Activated T-cell treated with anti-CD3 and anti-CD28 coated beads, Interleukin-2, amount 50 U/mL, for 24 hours (primary cell): ENCODE measurements around the gene HHATL.

Experiments used
- DNase-seq: peaks from one replicate; pipeline ENCODE4 v3.0.0-alpha.2; 2020
- H3K27ac Mint-ChIP-seq: 2 replicates; pipeline ENCODE4 v1.8.0; 2020; ENCODE audit warnings: mild to moderate bottlenecking, mixed read lengths
- H3K27me3 Mint-ChIP-seq: 2 replicates; pipeline ENCODE4 v1.8.0; 2020; ENCODE audit warnings: mixed read lengths
- H3K36me3 Mint-ChIP-seq: 2 replicates; pipeline ENCODE4 v1.8.0; 2020; ENCODE audit warnings: low read depth, mixed read lengths
- H3K4me1 Mint-ChIP-seq: 2 replicates; pipeline ENCODE4 v1.8.0; 2020; ENCODE audit warnings: low read depth, mixed read lengths
- H3K4me3 Mint-ChIP-seq: 2 replicates; pipeline ENCODE4 v1.8.0; 2020; ENCODE audit warnings: mild to moderate bottlenecking, moderate library complexity, mixed read lengths
- H3K9me3 Mint-ChIP-seq: 2 replicates; pipeline ENCODE4 v1.8.0; 2020; ENCODE audit warnings: mixed read lengths

Gene HHATL

DNA sequence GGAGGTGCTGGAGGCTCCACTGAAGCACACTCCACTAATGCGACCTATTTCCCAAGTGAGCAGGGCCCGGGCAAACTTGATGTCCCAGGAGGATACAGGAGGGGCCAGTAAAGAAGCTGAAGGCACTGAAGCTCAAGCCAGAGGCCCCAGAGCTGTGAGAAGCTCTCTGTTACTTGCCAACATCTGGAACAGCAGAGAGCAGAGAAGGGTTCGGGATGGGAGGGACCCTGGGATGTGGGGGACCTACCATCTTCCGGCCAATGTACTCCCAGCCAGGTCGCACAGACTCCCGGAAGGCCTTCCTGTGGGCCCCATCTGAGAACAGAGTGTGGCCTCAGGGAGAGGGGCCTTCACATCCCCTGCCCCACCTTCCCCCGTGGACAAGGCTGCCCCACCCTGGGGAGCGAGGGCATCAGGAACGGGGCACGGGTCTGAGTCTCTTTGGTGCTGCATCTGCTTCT, 3.1 kb downstream of the HHATL start:
- peaks cover 13% of the 10 kb centered on the region for H3K27me3 Mint-ChIP-seq
- no peaks in the 10 kb centered on the region for H3K9me3 Mint-ChIP-seq
- no peak overlapping the region for H3K4me3 Mint-ChIP-seq
- H3K4me1 Mint-ChIP-seq: peaks cover 7% of the 10 kb centered on the region
- DNase-seq: peak; percentile 25
- H3K27ac Mint-ChIP-seq: no peak overlapping the region
- H3K36me3 Mint-ChIP-seq: no peaks in the 10 kb centered on the region

- DNase-seq: peak; percentile 29
- no peak overlapping the region for H3K27ac Mint-ChIP-seq
These were observed 3.7 kb downstream of the HHATL start for GRCh38 chr3:42698911-42699230.

DNA sequence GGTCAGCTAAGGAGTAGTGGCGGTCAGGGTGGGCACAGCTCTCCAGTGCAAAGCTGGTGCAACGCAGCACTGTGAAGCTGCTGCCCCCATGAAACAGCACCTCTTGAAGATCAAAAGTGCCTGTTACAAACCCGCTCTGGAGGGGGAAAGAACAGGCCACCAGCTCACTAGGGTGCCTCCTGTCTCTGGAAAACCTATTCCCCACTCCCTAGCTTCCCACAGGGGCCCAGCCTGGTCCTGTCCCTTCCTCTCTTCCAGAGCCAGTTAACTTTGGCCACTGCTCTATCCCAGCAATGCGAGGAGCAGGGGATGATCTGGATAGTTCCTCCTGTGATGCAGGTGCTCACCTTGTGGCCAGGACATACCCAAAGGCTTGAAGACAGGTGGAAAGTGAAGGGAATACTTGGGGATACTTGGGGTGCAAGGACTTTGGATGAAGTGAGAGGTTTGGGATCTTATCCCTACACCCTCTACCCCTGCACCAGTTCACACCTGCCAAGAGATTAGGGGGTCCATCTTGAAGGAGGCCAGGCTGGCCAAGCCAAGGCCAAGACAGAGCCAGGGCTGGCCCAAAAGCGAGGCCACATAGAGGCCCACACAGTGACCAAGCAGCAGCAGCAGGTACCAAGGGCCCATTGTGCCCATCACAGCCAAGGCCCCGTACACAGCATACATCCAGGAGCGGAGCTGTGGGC, 4.2 kb downstream of the HHATL start:
- DNase-seq: peak; percentile 26
- no peak overlapping the region for H3K4me3 Mint-ChIP-seq
- peaks cover 13% of the 10 kb centered on the region for H3K27me3 Mint-ChIP-seq
- H3K9me3 Mint-ChIP-seq: no peaks in the 10 kb centered on the region
- no peak overlapping the region for H3K27ac Mint-ChIP-seq
- H3K4me1 Mint-ChIP-seq: peaks cover 7% of the 10 kb centered on the region
- no peaks in the 10 kb centered on the region for H3K36me3 Mint-ChIP-seq

More at GRCh38 chr3:42698911-42699230, 3.7 kb downstream of the HHATL start:
- Mint-ChIP-seq H3K9me3 (no peaks in the 10 kb centered on the region), H3K27me3 (peaks cover 13% of the 10 kb centered on the region), H3K36me3 (no peaks in the 10 kb centered on the region), H3K4me3 (no peak overlapping the region), H3K4me1 (peaks cover 7% of the 10 kb centered on the region)

- Mint-ChIP-seq H3K27ac (no peak overlapping the region), H3K9me3 (no peaks in the 10 kb centered on the region), H3K4me1 (peaks cover 7% of the 10 kb centered on the region), H3K27me3 (peaks cover 8% of the 10 kb centered on the region), H3K36me3 (no peaks in the 10 kb centered on the region), H3K4me3 (no peak overlapping the region)
- DNase-seq: no peak
These were observed 5.1 kb downstream of the HHATL start for GRCh38 chr3:42697289-42698051.

DNA sequence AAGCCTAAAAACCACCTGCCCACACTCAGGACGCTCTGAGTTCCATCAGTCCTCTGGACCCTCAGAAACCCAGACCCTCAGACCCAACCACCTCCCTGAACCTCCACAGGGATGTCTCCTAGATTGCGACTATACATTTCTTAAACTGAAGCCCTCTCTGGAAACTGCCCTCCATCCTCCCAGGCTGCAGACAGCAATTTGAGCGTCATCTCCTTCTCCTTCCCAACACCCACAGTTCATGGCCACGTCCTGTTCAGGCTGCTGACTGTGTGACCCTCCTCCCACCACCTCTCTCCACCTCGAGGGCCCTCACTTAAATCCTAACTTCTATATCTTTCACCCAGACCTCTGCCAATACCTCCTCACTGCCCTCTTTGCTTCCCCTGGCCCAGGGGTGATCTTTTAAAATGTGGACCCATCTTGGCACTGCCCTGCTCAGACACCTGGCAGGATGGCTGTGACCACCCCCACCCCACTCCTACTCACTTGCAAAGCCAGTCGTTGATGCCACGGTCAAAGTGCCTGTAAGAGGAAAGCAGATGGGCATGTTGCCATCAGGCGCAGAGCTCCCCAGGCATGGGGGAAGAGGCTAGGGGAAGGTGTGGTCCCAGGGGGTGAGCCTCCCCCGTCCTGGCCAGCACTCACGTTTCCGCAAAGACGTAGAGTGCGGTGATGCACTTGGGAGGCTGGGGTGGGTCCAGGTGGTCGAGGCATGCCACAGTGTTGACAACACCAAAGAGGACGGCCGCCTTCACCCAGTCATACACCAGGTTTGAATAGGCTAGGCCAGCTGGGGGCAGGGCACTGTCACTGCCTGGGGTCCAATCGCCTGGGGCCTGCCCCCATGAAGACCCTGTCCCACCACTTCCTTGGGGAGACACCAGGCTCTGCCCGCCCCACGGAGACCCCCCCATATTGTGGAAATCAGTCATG, 6.0 kb downstream of the HHATL start:
- H3K4me1 Mint-ChIP-seq: peaks cover 7% of the 10 kb centered on the region
- no peak overlapping the region for H3K27ac Mint-ChIP-seq
- H3K4me3 Mint-ChIP-seq: no peak overlapping the region
- H3K9me3 Mint-ChIP-seq: no peaks in the 10 kb centered on the region
- peaks cover 8% of the 10 kb centered on the region for H3K27me3 Mint-ChIP-seq
- no peaks in the 10 kb centered on the region for H3K36me3 Mint-ChIP-seq
- DNase-seq: no peak

DNA sequence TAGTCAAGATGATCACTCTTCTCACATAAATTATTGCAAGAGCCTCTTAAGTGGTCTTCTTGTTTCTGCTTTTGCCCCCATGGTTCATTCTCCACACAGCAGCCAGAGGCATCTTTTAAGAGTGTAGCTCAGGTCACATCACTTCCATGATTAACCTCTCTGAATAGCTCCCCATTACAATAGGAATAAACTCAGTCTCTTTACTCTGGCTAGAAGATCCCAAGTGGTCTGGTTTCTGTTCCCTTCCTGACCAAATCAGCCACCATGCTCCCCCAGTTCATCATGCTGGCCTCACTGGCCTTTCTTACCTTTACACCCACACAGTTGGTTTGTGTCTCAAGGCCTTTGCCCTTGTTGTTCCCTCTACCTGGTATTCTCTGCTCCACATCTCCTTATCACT, 8.2 kb downstream of the HHATL start:
- Mint-ChIP-seq H3K9me3 (no peaks in the 10 kb centered on the region), H3K4me1 (peaks cover 7% of the 10 kb centered on the region), H3K36me3 (no peaks in the 10 kb centered on the region), H3K27me3 (peaks cover 3% of the 10 kb centered on the region), H3K27ac (no peak overlapping the region), H3K4me3 (no peak overlapping the region)
- no peak for DNase-seq

- no peaks in the 10 kb centered on the region for H3K36me3 Mint-ChIP-seq
- H3K4me3 Mint-ChIP-seq: no peak overlapping the region
- peaks cover 3% of the 10 kb centered on the region for H3K27me3 Mint-ChIP-seq
- no peak for DNase-seq
- H3K4me1 Mint-ChIP-seq: peaks cover 3% of the 10 kb centered on the region
- H3K27ac Mint-ChIP-seq: no peak overlapping the region
- H3K9me3 Mint-ChIP-seq: no peaks in the 10 kb centered on the region
These were observed 9.1 kb downstream of the HHATL start for GRCh38 chr3:42693530-42693930.

DNA sequence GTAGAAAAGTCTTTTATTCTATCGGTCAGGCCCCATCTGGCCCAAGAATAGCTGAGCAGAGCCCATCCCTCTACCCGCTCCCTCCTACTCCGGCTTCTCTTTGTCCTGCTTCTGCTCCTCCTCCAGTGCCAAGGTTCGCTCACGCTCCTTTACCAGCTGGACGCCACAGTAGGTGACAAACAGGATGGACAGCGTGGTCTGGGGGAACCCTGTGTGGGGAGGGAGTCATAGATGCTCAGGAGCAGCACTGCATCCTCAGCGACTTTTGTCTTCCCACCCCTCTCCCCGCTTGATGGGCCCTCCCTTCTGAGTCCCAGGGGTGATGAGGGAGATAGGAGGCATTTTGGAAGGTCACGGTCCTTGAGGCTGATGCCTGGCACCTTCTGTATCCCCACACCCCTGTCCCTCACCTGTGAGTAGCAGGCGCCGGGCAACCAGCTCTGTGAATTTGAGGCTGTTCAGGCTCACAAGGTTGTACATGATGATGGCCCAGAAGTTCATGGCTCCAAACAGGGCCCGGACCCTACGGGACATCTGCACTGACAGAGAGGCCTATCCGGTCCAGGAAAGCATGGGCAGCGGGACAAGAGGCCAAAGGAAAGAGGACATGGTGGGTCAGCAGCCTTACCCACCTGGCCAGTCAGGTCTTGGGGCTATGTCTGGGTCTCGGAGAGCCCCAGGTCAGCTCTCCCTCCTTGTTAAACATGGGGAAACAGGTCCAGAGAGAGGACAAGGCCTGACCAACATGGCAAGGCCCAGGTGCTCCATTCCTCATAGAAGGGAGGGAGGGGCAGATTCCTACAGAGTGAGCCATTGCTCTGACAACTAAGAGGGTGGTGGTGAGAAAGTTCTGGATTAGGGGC, 9.7 kb downstream of the HHATL start:
- Mint-ChIP-seq H3K27ac (no peak overlapping the region), H3K27me3 (peaks cover 3% of the 10 kb centered on the region), H3K36me3 (no peaks in the 10 kb centered on the region), H3K4me1 (no peaks in the 10 kb centered on the region), H3K9me3 (no peaks in the 10 kb centered on the region), H3K4me3 (no peak overlapping the region)
- DNase-seq: no peak

DNA sequence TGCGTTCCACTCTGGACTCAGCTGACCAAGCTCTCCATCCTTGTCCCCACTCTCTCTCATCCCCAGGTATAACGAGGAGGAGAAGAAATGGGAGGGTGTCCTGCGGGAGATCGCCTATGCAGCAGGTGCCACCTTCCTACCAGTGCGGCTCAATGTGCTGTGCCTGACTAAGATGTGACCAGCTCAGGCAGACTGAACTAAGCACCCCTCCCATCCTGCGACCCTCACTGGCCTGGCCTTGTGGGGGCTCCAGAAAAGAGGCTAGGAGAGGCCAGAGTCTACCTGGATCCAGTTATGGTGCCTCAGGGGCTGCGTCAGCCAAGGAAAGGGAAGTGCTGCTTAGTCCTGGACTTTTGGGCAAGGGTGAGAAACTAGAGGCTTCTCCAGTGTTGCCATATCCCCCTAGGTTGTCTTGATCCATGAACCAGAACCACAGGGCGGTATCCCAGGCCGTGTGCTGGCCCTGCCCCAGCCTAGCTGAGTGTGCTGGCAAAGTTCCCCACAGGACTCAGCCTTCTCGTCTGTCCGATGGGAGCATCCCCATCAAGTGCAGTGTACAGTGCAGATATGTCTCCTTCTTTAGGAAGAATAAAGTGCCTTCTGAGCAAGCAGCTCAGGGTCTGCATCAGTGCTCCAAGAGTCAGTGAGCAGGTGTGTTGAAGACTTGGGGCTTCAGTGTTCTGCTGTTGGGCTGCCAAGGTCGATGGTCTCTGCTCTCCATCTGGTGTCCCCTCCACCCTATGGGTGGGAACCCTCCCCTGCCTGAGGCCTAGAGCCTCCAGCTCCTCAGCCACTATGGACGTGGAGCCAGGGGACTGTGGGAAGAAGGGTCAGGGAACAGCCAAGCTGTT, 10.6 kb downstream of the HHATL start:
- Mint-ChIP-seq H3K9me3 (no peaks in the 10 kb centered on the region), H3K4me3 (no peak overlapping the region), H3K27ac (no peak overlapping the region), H3K4me1 (no peaks in the 10 kb centered on the region), H3K27me3 (peaks cover 3% of the 10 kb centered on the region), H3K36me3 (no peaks in the 10 kb centered on the region)
- DNase-seq: no peak

- peak; percentile 20 for DNase-seq
- Mint-ChIP-seq H3K27me3 (peaks cover 13% of the 10 kb centered on the region), H3K9me3 (no peaks in the 10 kb centered on the region), H3K27ac (no peak overlapping the region), H3K4me3 (no peak overlapping the region), H3K36me3 (no peaks in the 10 kb centered on the region), H3K4me1 (no peaks in the 10 kb centered on the region)
These were observed 11.6 kb downstream of the HHATL start for GRCh38 chr3:42690766-42691680.

DNA sequence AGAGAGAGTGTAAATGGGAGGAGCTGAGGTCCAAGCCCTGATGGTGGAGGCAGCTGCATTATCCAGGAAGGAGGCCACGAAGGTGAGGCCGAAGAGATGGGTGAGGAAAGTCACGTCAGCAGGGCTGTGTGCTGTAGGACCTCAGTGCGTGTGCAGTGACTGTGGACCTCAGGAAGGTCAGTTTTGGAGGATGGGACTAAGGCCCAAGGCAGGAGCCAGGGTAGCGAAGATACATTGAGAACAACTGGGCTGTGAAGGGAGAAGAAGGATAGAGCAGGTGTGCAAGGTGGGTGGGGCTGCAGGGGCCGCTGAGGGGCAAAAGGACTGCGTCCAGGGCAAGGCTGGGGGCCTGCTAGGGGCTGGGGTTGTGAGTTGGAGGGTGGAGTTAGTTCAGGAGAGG, 12.4 kb downstream of the HHATL start:
- Mint-ChIP-seq H3K9me3 (no peaks in the 10 kb centered on the region), H3K4me1 (peaks cover 3% of the 10 kb centered on the region)

GRCh38 chr3:42689421-42690014, 13.1 kb downstream of the HHATL start:
- Mint-ChIP-seq H3K36me3 (no peaks in the 10 kb centered on the region), H3K9me3 (no peaks in the 10 kb centered on the region), H3K4me1 (peaks cover 6% of the 10 kb centered on the region), H3K27ac (no peak overlapping the region), H3K4me3 (no peak overlapping the region), H3K27me3 (peaks cover 26% of the 10 kb centered on the region)
- no peak for DNase-seq

More for the DNA sequence above, 12.4 kb downstream of the HHATL start:
- Mint-ChIP-seq H3K27me3 (peaks cover 20% of the 10 kb centered on the region), H3K4me3 (no peak overlapping the region), H3K27ac (no peak overlapping the region), H3K36me3 (no peaks in the 10 kb centered on the region)
- peak; percentile 13 for DNase-seq
